A673 (cell line): Measurements from ENCODE around the gene DNAJA4.

ENCODE experiments used
- EZH2 ChIP-seq: fragments of 200-600 bp; sonication (generic); IDR thresholded peaks from 2 replicates; pipeline ENCODE4 v1.6.1; 2017; ENCODE audit warnings: borderline replicate concordance, low read depth, mild to moderate bottlenecking, mixed read lengths, antibody characterized with exemption, low read length; ENCODE audit not compliant: poor library complexity, severe bottlenecking
- TF ChIP-seq, protein P1 (sequence below): fragments of 300-800, 200-600 bp; sonication (generic); conservative IDR thresholded peaks from 2 replicates; pipeline ENCODE4 v1.5.1; 2017; ENCODE audit warnings: low read depth, mild to moderate bottlenecking, antibody characterized with exemption, low read length, moderate library complexity, mixed read lengths

DNA sequence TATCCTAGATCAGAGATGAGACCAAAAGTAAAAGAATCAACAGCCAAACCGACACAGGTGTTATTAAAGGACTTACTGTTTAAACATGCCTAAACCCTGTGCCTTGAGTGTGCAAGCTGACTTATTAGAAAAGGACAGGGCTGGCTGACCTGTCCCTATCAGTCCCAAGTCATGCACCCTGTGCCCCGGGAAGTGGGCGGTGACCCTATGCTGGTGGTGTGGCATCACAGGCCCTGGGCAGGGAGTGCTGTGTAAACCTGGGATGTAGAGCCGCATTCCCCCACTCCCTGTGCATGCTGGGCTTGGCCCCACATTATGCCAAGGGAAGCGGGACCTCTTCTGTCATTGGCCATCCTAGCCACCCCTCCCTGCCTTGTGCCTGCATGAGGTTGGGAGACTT, 10.6 kb downstream of the DNAJA4 start:
- TF ChIP-seq, protein P1, sequence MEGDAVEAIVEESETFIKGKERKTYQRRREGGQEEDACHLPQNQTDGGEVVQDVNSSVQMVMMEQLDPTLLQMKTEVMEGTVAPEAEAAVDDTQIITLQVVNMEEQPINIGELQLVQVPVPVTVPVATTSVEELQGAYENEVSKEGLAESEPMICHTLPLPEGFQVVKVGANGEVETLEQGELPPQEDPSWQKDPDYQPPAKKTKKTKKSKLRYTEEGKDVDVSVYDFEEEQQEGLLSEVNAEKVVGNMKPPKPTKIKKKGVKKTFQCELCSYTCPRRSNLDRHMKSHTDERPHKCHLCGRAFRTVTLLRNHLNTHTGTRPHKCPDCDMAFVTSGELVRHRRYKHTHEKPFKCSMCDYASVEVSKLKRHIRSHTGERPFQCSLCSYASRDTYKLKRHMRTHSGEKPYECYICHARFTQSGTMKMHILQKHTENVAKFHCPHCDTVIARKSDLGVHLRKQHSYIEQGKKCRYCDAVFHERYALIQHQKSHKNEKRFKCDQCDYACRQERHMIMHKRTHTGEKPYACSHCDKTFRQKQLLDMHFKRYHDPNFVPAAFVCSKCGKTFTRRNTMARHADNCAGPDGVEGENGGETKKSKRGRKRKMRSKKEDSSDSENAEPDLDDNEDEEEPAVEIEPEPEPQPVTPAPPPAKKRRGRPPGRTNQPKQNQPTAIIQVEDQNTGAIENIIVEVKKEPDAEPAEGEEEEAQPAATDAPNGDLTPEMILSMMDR: no peak
- no peak for TF ChIP-seq EZH2
